ENCODE measurements around the gene MPC2. TPM values are rescaled to one million over a fixed set of nuclear protein-coding genes. Genes with fewer than 3 reads are reported as not detected.
"Not testable (repeated sequence)": the region's sequence is repeated elsewhere in the genome, so short reads cannot be mapped to it uniquely, and the experiment has no call there.

Gene MPC2
- total RNA-seq, 1 donor from 2014 or later: 36.9 TPM

DNA sequence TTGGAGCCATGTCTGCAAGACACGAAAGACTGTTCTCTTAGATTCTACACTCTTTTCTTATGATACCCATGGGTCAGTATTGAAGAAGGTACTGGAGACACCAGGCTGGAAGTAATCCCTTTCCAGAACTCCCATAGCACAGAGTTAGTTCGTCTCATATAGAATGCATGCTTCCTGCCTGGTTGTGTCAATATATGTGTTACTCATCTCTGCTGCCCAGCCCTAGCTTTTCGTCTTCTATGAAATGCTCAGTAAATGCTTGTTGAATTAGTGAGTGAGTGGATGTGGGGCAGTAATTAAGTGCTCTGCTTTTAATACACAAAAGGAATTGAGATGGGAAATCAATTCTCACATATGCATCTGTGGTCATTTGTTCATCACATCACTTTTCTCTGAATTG is 55.1 kb downstream of the MPC2 start:
- Mint-ChIP-seq H3K36me3 (ENCODE audit: low read depth) (no peaks in the 10 kb centered on the region), H3K27me3 (ENCODE audit: insufficient read depth) (peaks cover 3% of the 10 kb centered on the region), H3K27ac (no peak overlapping the region), H3K9me3 (peaks cover 5% of the 10 kb centered on the region), H3K4me1 (ENCODE audit: low read depth) (no peaks in the 10 kb centered on the region), H3K4me3 (no peak overlapping the region)
- no peak for DNase-seq (ENCODE audit: low spot score)
- intact Hi-C loops (cut with micrococcal nuclease): no loop called here

DNA sequence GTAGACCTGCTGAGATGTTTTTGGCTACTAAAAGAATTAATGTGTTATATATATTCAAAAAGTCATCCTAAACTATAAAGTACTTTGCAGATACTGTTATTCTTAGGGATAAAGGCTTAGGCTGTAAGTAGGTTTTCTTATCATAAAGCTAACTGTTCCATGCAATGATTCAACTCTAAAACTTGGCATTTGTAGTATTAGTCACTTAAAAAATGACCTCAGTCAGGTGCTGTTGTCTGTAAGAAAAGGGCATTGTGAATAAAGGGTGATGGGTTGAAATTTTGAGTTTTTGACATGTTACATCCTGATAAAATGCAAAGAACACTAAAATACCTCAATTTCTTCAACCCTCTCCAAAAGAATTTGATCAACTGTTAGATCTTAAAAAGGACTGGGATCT is 55.8 kb downstream of the MPC2 start:
- intact Hi-C loops (cut with micrococcal nuclease): no loop called here
- no peak for DNase-seq (ENCODE audit: low spot score)
- peaks cover 7% of the 10 kb centered on the region for H3K9me3 Mint-ChIP-seq
- H3K27me3 Mint-ChIP-seq (ENCODE audit: insufficient read depth): peaks cover 3% of the 10 kb centered on the region
- no peaks in the 10 kb centered on the region for H3K36me3 Mint-ChIP-seq (ENCODE audit: low read depth)
- no peak overlapping the region for H3K27ac Mint-ChIP-seq
- H3K4me3 Mint-ChIP-seq: no peak overlapping the region
- no peaks in the 10 kb centered on the region for H3K4me1 Mint-ChIP-seq (ENCODE audit: low read depth)

- intact Hi-C loops (cut with micrococcal nuclease): no loop called here
- Mint-ChIP-seq H3K27ac (no peak overlapping the region), H3K36me3 (ENCODE audit: low read depth) (no peaks in the 10 kb centered on the region), H3K4me1 (ENCODE audit: low read depth) (no peaks in the 10 kb centered on the region), H3K4me3 (no peak overlapping the region), H3K9me3 (peaks cover 7% of the 10 kb centered on the region), H3K27me3 (ENCODE audit: insufficient read depth) (peaks cover 3% of the 10 kb centered on the region)
- DNase-seq (ENCODE audit: low spot score): no peak
Observed at GRCh38 chr1:167880580-167881021, 56.3 kb downstream of the MPC2 start.

DNA sequence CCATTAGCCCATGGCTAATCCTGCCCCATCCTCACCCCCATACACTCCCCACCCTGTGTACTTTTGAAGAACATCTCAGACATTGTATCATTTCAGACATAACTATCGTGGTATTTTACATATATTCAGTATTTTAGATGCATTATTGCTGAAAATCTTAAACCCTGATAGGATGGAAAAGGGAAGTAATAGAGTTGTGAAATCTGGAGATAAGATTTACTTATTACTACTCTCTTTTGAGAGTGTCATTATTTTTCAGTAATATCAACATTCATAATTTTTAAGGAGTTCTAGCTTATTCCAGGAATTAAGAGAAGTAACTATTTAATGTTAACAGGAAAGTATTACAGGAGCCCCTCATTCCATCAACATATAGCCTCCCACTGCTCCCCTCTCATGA is 57.4 kb downstream of the MPC2 start:
- Mint-ChIP-seq H3K36me3 (ENCODE audit: low read depth) (no peaks in the 10 kb centered on the region), H3K27ac (no peak overlapping the region), H3K9me3 (peaks cover 2% of the 10 kb centered on the region), H3K4me3 (no peak overlapping the region), H3K27me3 (ENCODE audit: insufficient read depth) (peaks cover 3% of the 10 kb centered on the region), H3K4me1 (ENCODE audit: low read depth) (no peaks in the 10 kb centered on the region)
- no peak for DNase-seq (ENCODE audit: low spot score)
- intact Hi-C loops (cut with micrococcal nuclease): no loop called here

DNA sequence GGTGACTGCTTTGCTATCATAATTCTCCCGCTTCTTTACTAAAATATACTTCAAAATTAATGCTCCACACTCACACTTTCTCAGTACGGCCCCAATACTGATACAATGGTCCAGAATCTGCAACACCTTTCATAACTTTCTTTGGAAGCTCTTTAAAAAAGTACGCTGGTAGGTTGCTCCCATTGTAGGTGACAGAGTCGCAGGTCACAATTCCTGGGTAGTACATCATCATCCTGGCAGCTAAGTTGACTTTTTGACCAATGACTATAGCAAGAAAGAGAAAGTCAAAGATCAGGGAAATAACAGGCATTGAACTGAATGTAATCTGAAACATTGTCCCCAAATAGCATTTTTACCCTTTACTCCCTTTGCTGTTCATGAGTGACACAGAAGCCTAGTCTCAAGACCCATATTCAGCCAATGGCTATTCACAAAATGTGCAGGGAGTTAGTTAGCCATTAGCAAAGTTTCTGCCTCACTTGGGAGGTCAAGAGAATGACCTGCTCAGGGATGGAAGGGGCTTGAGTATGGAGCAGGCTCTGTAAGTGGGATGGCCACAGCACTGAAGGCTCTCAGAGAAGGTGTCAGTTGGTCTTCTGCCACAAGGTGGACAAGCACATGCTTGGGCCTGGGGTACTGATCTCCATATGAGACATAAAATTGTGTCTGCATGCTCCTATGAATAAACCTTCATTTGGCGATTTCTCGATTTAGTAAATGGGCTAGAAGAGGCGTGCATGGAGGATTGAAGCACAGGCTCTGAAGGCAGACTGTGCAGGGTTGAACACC is 58.3 kb downstream of the MPC2 start:
- Mint-ChIP-seq H3K27me3 (ENCODE audit: insufficient read depth) (peaks cover 3% of the 10 kb centered on the region), H3K4me1 (ENCODE audit: low read depth) (no peaks in the 10 kb centered on the region), H3K4me3 (no peak overlapping the region), H3K9me3 (peaks cover 2% of the 10 kb centered on the region), H3K36me3 (ENCODE audit: low read depth) (no peaks in the 10 kb centered on the region), H3K27ac (no peak overlapping the region)
- intact Hi-C loops (cut with micrococcal nuclease): no loop called here
- no peak for DNase-seq (ENCODE audit: low spot score)

DNA sequence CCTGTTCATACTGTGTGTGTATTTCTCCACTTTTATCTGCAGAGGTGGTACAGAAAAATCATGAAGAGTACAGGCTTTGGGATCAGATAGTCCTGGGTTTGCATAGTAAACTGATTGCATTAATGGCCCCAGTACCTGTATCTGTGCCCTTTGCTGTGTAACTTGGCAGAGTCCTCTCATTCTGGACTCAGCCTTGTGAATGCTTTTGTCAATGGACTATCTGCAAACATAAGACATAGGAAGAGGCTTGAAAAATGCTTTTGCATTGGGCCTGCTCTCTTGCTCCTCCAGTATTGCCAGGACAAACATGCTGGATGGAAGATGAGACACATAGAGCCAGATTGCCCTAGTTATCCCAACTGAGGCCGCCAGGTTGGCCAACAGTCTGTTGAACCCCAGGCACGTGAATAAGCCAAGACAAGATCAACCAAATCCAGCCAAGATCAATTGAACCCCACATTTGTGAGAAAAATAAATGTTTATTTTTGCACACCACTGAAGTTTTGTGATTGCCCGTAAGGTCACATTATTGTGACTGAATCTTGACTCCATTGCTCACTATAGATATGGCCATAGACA is 60.2 kb downstream of the MPC2 start:
- H3K27me3 Mint-ChIP-seq (ENCODE audit: insufficient read depth): peaks cover 4% of the 10 kb centered on the region
- DNase-seq (ENCODE audit: low spot score): no peak
- peaks cover 2% of the 10 kb centered on the region for H3K9me3 Mint-ChIP-seq
- H3K36me3 Mint-ChIP-seq (ENCODE audit: low read depth): no peaks in the 10 kb centered on the region
- no peaks in the 10 kb centered on the region for H3K4me1 Mint-ChIP-seq (ENCODE audit: low read depth)
- no peak overlapping the region for H3K4me3 Mint-ChIP-seq
- intact Hi-C loops (cut with micrococcal nuclease): no loop called here
- no peak overlapping the region for H3K27ac Mint-ChIP-seq

DNA sequence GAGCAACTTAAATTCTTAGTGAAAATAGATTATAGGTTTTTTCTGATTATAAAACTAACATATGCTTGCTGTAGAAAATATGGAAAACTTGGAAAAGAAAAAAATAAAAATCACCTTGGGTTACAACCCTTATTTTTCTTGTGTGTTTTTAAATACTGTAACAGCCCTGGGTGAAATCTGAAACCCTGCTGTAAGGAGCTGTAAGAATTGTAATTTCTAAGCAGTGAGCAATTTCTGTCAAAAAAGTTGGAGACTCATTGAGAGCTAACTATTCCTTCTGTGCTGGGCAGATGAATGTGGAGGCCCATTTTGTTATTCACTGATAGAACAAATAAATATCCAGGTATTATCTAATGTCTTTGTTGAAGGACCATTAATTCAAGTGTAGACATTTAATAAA is 65.5 kb downstream of the MPC2 start:
- Mint-ChIP-seq H3K27me3 (ENCODE audit: insufficient read depth) (peaks cover 1% of the 10 kb centered on the region), H3K9me3 (no peaks in the 10 kb centered on the region), H3K27ac (no peak overlapping the region), H3K36me3 (ENCODE audit: low read depth) (no peaks in the 10 kb centered on the region), H3K4me3 (no peak overlapping the region), H3K4me1 (ENCODE audit: low read depth) (no peaks in the 10 kb centered on the region)
- intact Hi-C loops (cut with micrococcal nuclease): no loop called here
- no peak for DNase-seq (ENCODE audit: low spot score)

DNA sequence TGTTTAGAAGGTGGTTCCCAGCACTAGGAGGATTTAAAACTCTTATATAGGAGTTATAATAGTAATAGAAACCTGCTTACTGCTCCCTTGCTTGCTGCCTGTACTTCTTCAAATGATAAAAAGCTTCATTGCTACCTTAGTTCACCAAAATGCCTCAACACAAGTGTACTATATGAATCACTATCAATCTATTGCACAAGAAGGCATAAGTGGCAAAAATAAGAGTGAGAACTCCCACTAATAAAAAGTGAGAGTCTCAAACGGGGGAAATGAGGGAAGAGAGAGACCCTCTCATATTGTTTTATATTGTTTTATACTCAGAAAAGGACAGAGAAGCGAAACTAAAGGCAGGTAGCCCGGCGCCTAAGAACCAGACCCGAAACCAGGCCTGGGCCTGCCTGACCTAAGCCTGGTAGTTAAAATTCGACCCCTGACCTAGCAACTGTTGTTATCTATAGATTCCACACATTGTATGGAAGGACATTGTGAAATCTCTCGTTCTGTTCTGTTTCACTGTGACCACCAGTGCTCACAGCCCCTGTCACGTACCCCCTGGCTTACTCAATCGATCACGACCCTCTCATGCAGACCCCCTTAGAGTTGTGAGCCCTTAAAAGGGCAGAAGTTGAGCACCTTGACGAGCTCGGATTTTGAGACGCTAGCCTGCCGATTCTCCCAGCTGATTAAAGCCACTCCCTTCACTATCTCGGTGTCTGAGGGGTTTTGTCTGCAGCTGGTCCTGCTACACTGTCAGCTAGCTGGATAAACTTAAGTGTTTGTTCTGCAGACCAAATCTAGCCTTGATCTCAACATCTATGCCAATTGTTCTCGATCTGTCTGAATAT is 67.5 kb downstream of the MPC2 start:
- H3K4me3 Mint-ChIP-seq; H3K9me3 Mint-ChIP-seq; intact Hi-C loops (cut with micrococcal nuclease): not testable (repeated sequence)

DNA sequence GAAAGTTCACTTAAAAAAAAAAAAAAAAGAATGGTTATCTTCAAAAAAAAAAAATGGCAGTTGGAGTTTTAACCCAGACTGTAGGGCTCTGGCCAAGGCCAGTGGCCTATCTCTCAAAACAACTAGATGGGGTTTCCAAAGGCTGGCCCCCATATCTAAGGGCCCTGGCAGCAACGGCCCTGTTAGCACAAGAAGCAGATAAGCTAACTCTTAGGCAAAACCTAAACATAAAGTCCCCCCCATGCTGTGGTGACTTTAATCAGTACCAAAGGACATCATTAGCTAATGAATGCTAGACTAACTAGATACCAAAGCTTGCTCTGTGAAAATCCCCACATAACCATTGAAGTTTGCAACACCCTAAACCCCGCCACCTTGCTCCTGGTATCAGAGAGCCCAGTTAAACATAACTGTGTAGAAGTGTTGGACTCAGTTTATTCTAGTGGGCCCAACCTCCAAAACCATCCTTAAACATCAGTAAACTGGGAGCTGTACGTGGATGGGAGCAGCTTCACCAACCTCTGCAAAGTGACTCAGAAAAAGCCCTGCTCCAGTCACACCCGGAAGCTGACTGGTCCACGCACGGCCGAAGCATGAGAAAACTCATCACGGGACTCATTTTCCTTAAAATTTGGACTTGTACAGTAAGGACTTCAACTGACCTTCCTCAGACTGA is 70.0 kb downstream of the MPC2 start:
- DNase-seq (ENCODE audit: low spot score); H3K36me3 Mint-ChIP-seq (ENCODE audit: low read depth); H3K4me3 Mint-ChIP-seq; H3K27ac Mint-ChIP-seq; H3K4me1 Mint-ChIP-seq (ENCODE audit: low read depth); H3K27me3 Mint-ChIP-seq (ENCODE audit: insufficient read depth); intact Hi-C loops (cut with micrococcal nuclease); H3K9me3 Mint-ChIP-seq: not testable (repeated sequence)

More for the DNA sequence above, 67.5 kb downstream of the MPC2 start:
- H3K4me1 Mint-ChIP-seq (ENCODE audit: low read depth); H3K27ac Mint-ChIP-seq; H3K36me3 Mint-ChIP-seq (ENCODE audit: low read depth); H3K27me3 Mint-ChIP-seq (ENCODE audit: insufficient read depth); DNase-seq (ENCODE audit: low spot score): not testable (repeated sequence)

Other genes starting within 250 kb of the MPC2 start
- gene MPZL1, start 215.1 kb downstream of the MPC2 start, total RNA-seq: 40.8 and 40.9 TPM in 2 replicates
- not detected in 2 replicates for gene ADCY10, start 22.9 kb downstream of the MPC2 start, total RNA-seq
- 20.9 and 24.0 TPM in 2 replicates for gene DCAF6, start 389 bp downstream of the MPC2 start, total RNA-seq
- 0.41 and 0.42 TPM in 2 replicates for gene GPR161, start 199.9 kb upstream of the MPC2 start, total RNA-seq
- 42.8 and 45.7 TPM in 2 replicates for gene TIPRL, start 241.9 kb upstream of the MPC2 start, total RNA-seq

All from activated T-helper 1 cell treated with anti-CD3 and anti-CD28 coated beads, Interleukin-12 subunit alpha, Interleukin-12 subunit beta, Interleukin-2, Interleukin-4 antibody, amounts not matched to agents 30 ng/mL and 10 ng/mL and 1 ng/mL, durations not matched to agents 14 hours and 24 hours and 36 hours (primary cell).